ENCODE data around the gene ECT2L. TPM values are rescaled to one million over a fixed set of nuclear protein-coding genes. Genes with fewer than 3 reads are reported as not detected.
A peak's percentile ranks its signal among the peaks of the same experiment; 100 is the strongest.

The ECT2L gene
- not detected for total RNA-seq

- no peak within 1 kb of the TSS for H3K4me3 Mint-ChIP-seq
- ChIA-PET CTCF (no interaction called here), POLR2A (no interaction called here)
- peaks cover 5% of the 10 kb centered on the region for H3K36me3 Mint-ChIP-seq (ENCODE audit: low read depth)
- H3K4me1 Mint-ChIP-seq, result no peaks in the 10 kb centered on the region
- H3K27me3 Mint-ChIP-seq, result peaks cover 9% of the 10 kb centered on the region
- no peaks in the 10 kb centered on the region for H3K9me3 Mint-ChIP-seq
- H3K27ac Mint-ChIP-seq, result no peak within 1 kb of the TSS
- no peak for DNase-seq
These were observed at the start of gene ECT2L for GRCh38 chr6:138795809-138796603. Gene ECT2L (plus strand): TSS chr6:138796087. CDS start chr6:138813275, 17,188 bp downstream.

GRCh38 chr6:138752017-138752416 is 43.9 kb upstream of the ECT2L start:
- H3K27me3 Mint-ChIP-seq, result no peaks in the 10 kb centered on the region
- H3K36me3 Mint-ChIP-seq (ENCODE audit: low read depth), result no peaks in the 10 kb centered on the region
- no peak for DNase-seq
- H3K4me3 Mint-ChIP-seq, result no peak overlapping the region
- CTCF ChIA-PET, result interaction anchor here (0.6 kb wide), 1 partner anchor 202 kb away, joined by 3 read pairs; no protein-coding TSS in a partner anchor
- H3K27ac Mint-ChIP-seq, result no peak overlapping the region
- no peaks in the 10 kb centered on the region for H3K4me1 Mint-ChIP-seq
- no peaks in the 10 kb centered on the region for H3K9me3 Mint-ChIP-seq
- POLR2A ChIA-PET, result no interaction called here

DNA sequence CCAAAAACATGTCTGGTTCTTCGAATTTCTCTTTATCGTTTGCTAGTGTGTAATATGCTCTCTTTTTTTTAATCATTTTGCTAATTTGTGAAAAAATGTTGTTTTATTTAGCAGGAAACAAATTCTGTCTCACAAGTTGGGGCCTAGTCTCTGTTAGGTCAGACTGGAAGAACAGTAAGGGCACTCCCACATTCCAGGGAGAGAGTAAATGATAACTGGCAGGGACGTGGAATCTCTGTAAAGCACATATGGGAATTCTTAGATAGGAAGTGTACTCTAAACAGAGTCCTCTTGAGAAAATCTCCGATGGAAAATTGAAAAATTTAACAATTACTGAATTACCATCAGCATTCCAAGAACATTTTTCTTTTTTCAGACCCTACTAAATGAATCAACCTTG is 38.8 kb upstream of the ECT2L start:
- no peaks in the 10 kb centered on the region for H3K36me3 Mint-ChIP-seq (ENCODE audit: low read depth)
- H3K27me3 Mint-ChIP-seq, result no peaks in the 10 kb centered on the region
- ChIA-PET POLR2A (no interaction called here), CTCF (no interaction called here)
- H3K9me3 Mint-ChIP-seq, result no peaks in the 10 kb centered on the region
- no peaks in the 10 kb centered on the region for H3K4me1 Mint-ChIP-seq
- H3K27ac Mint-ChIP-seq, result no peak overlapping the region
- no peak for DNase-seq
- no peak overlapping the region for H3K4me3 Mint-ChIP-seq

DNA sequence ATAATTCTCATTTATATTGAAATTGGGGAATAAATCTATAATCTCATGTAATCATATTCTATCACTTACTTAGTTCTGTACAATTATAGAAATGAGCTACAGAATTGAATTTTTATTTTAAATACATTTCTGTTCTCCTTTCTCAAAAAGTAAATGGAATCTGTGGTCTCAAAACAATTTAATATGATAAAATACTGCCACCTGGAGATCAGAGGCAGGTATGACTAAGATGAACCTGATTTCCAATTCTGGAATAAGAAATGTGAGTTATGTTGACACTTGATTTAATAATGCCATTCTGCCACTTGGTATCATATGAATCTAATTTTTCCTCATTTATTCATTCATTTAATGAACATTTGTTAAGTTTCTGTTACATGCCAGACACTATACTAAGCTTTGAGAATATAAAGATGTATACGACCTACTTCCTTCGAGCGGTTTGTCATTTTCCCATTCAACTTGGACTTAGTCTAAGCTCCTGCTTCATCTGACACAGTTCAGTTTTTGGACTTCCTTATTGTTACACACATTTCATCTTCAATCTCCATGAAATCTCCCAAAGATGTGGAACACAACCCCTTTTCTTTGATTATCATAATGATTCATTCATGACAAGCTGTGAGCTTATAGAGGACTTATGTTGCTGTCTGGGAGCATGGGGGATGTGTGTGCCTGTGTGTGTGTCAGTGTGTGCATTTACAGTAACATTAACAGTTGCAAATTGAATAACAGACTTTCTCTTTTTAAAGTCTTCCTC is 29.8 kb upstream of the ECT2L start:
- no peak for DNase-seq
- Mint-ChIP-seq H3K36me3 (ENCODE audit: low read depth) (no peaks in the 10 kb centered on the region), H3K4me1 (peaks cover 5% of the 10 kb centered on the region), H3K27ac (no peak overlapping the region), H3K4me3 (no peak overlapping the region), H3K9me3 (no peaks in the 10 kb centered on the region), H3K27me3 (no peaks in the 10 kb centered on the region)
- CTCF ChIA-PET, result interaction anchor here (0.8 to 9.4 kb wide), 6 partner anchors 73 to 650 kb away, joined by 3 to 71 read pairs (median 5); no protein-coding TSS in a partner anchor
- POLR2A ChIA-PET, result no interaction called here

GRCh38 chr6:138769102-138769676 is 26.7 kb upstream of the ECT2L start:
- DNase-seq, result no peak
- H3K36me3 Mint-ChIP-seq (ENCODE audit: low read depth), result peaks cover 3% of the 10 kb centered on the region
- CTCF ChIA-PET, result interaction anchor here (0.7 to 9.4 kb wide), 3 partner anchors 77 to 184 kb away, joined by 4 to 71 read pairs (median 5); no protein-coding TSS in a partner anchor
- no peaks in the 10 kb centered on the region for H3K27me3 Mint-ChIP-seq
- peaks cover 27% of the 10 kb centered on the region for H3K4me1 Mint-ChIP-seq
- no peak overlapping the region for H3K4me3 Mint-ChIP-seq
- H3K9me3 Mint-ChIP-seq, result no peaks in the 10 kb centered on the region
- no peak overlapping the region for H3K27ac Mint-ChIP-seq
- POLR2A ChIA-PET, result no interaction called here

GRCh38 chr6:138772596-138773176 is 23.2 kb upstream of the ECT2L start:
- ChIA-PET POLR2A (interaction anchor here (0.6 to 2.3 kb wide), 12 partner anchors 16 to 758 kb away, joined by 3 to 8 read pairs (median 4); partner anchors contain the start of genes CITED2, HEBP2 and TXLNB), CTCF (interaction anchor here (1.1 to 3.2 kb wide), 6 partner anchors 81 to 597 kb away, joined by 3 to 11 read pairs (median 6); no protein-coding TSS in a partner anchor)
- no peaks in the 10 kb centered on the region for H3K9me3 Mint-ChIP-seq
- H3K27me3 Mint-ChIP-seq, result no peaks in the 10 kb centered on the region
- H3K4me1 Mint-ChIP-seq, result peaks cover 36% of the 10 kb centered on the region
- DNase-seq, result no peak
- H3K36me3 Mint-ChIP-seq (ENCODE audit: low read depth), result peaks cover 3% of the 10 kb centered on the region
- peak overlapping the region; percentile 100 for H3K27ac Mint-ChIP-seq
- peak overlapping the region; percentile 100 for H3K4me3 Mint-ChIP-seq

- Mint-ChIP-seq H3K4me1 (peaks cover 36% of the 10 kb centered on the region), H3K9me3 (no peaks in the 10 kb centered on the region), H3K4me3 (peak within 1 kb of the TSS; percentile 100), H3K27me3 (no peaks in the 10 kb centered on the region), H3K27ac (peak within 1 kb of the TSS; percentile 100), H3K36me3 (ENCODE audit: low read depth) (peaks cover 3% of the 10 kb centered on the region)
- peak; percentile 93 for DNase-seq
- CTCF ChIA-PET, result interaction anchor here (1.0 to 3.2 kb wide), 5 partner anchors 81 to 596 kb away, joined by 3 to 11 read pairs (median 5); no protein-coding TSS in a partner anchor
- POLR2A ChIA-PET, result interaction anchor here (0.6 to 2.3 kb wide), 15 partner anchors 15 to 765 kb away, joined by 3 to 8 read pairs (median 3); partner anchors contain the start of genes CITED2, HEBP2 and TXLNB
These were observed 22.5 kb upstream of the ECT2L start, which contains the start of gene CCDC28A for GRCh38 chr6:138773177-138774091. Gene CCDC28A (plus strand): TSS chr6:138773769. CDS start chr6:138776121, 2,352 bp downstream.

DNA sequence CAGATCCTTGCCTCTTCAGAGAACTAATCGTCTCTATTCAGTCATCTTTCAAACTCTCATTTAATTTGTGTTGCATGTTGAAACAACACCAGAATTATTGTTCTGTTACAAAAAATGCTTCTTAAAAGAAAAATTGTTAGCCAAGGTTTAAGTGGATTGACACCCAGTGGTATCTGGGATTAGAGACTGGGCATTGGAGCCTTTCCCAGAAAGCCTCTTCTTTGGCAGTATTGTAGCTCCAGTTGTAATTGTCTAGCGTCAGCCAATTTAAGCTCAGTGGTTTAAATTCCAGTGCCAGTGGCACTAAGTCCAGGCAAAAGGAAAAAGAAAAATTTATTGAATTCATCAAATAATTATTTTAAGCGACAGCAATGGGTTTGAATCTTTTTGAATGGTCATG is 21.5 kb upstream of the ECT2L start:
- Mint-ChIP-seq H3K4me1 (peaks cover 31% of the 10 kb centered on the region), H3K27ac (peak overlapping the region; percentile 100), H3K27me3 (no peaks in the 10 kb centered on the region), H3K9me3 (no peaks in the 10 kb centered on the region), H3K4me3 (peak overlapping the region; percentile 100), H3K36me3 (ENCODE audit: low read depth) (peaks cover 3% of the 10 kb centered on the region)
- DNase-seq, result no peak
- POLR2A ChIA-PET, result no interaction called here
- CTCF ChIA-PET, result no interaction called here

- POLR2A ChIA-PET, result no interaction called here
These were observed 19.2 kb upstream of the ECT2L start for GRCh38 chr6:138776659-138777058.

DNA sequence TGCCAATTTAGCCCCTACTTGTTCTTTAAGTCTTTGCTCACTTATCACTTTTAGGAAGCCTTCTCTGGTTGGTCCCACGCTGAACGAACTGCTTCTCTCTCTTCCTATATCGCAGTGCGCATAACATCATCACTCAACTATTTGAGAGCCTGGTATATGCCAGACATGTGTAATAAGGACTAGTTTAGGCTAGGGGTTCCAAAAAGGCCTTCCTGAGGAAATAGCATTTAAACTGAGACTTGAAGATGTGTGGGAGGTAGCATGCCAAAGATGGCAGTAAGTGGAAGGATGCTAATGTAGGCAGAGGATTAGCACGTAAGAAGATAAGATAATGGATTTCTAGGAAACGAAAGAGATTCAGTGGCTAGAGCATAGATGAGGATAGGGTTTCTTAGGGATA is 17.6 kb upstream of the ECT2L start:
- no peak overlapping the region for H3K27ac Mint-ChIP-seq
- ChIA-PET CTCF (no interaction called here), POLR2A (no interaction called here)
- peaks cover 9% of the 10 kb centered on the region for H3K36me3 Mint-ChIP-seq (ENCODE audit: low read depth)
- H3K4me1 Mint-ChIP-seq, result peaks cover 16% of the 10 kb centered on the region
- no peaks in the 10 kb centered on the region for H3K27me3 Mint-ChIP-seq
- DNase-seq, result no peak
- H3K9me3 Mint-ChIP-seq, result no peaks in the 10 kb centered on the region
- H3K4me3 Mint-ChIP-seq, result no peak overlapping the region

More at GRCh38 chr6:138776659-138777058, 19.2 kb upstream of the ECT2L start:
- Mint-ChIP-seq H3K4me3 (no peak overlapping the region), H3K36me3 (ENCODE audit: low read depth) (peaks cover 3% of the 10 kb centered on the region), H3K27me3 (no peaks in the 10 kb centered on the region), H3K27ac (no peak overlapping the region), H3K4me1 (peaks cover 31% of the 10 kb centered on the region), H3K9me3 (no peaks in the 10 kb centered on the region)
- DNase-seq, result no peak
- CTCF ChIA-PET, result no interaction called here

GRCh38 chr6:138782243-138782642 is 13.6 kb upstream of the ECT2L start:
- peaks cover 5% of the 10 kb centered on the region for H3K4me1 Mint-ChIP-seq
- CTCF ChIA-PET, result interaction anchor here (1.0 kb wide), 1 partner anchor 90 kb away, joined by 3 read pairs; no protein-coding TSS in a partner anchor
- POLR2A ChIA-PET, result no interaction called here
- no peak for DNase-seq
- H3K36me3 Mint-ChIP-seq (ENCODE audit: low read depth), result peaks cover 6% of the 10 kb centered on the region
- H3K4me3 Mint-ChIP-seq, result no peak overlapping the region
- no peaks in the 10 kb centered on the region for H3K9me3 Mint-ChIP-seq
- no peaks in the 10 kb centered on the region for H3K27me3 Mint-ChIP-seq
- no peak overlapping the region for H3K27ac Mint-ChIP-seq

DNA sequence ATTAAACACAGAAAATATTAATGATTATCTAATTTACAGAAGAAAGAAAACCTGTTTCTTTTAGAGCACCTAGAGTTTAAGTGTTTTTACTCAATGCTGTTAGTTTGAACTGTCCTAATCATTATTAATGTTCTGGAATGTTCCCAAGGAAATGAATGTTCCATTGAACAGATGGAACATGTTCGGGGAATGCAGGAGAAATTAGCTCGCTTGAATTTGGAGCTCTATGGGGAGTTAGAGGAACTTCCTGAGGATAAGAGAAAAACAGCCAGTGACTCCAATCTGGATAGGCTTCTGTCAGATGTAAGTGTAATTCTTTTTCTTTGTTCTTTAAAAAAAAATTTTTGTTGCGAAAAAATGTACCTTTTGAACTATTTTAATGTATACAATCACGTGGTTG is 10.8 kb upstream of the ECT2L start:
- Mint-ChIP-seq H3K4me3 (no peak overlapping the region), H3K27me3 (no peaks in the 10 kb centered on the region), H3K4me1 (peaks cover 8% of the 10 kb centered on the region), H3K9me3 (no peaks in the 10 kb centered on the region), H3K27ac (no peak overlapping the region), H3K36me3 (ENCODE audit: low read depth) (peaks cover 10% of the 10 kb centered on the region)
- no peak for DNase-seq
- CTCF ChIA-PET, result no interaction called here
- POLR2A ChIA-PET, result no interaction called here
